A673 (cell line): Measurements from ENCODE around the gene GFOD2. TPM values are rescaled to one million over a fixed set of nuclear protein-coding genes. Genes with fewer than 3 reads are reported as not detected.

Experiments
- BruUV-seq: library from RNA; stranded (reverse); fragments of 400-500 nt; replicated peaks from 2 replicates; lab custom pipeline; 2021; lab: Mats Ljungman, UMichigan
- CTCF ChIA-PET: fragments of 300-600 bp; sonication (Branson Sonifier 250); formaldehyde crosslinking; loops from one replicate; lab custom pipeline; 2022; ENCODE audit warnings: antibody characterized with exemption; lab: Charles Lee
- POLR2A ChIA-PET: fragments of 300-600 bp; sonication (Branson Sonifier 250); formaldehyde crosslinking; loops from one replicate; lab custom pipeline; 2022; ENCODE audit warnings: antibody characterized with exemption; ENCODE audit not compliant: low non-redundant PET; lab: Charles Lee
- DNase-seq: peaks from one replicate; pipeline ENCODE4 v3.0.0-alpha.2; 2015; ENCODE audit warnings: low spot score
- H3K27ac ChIP-seq: fragments of 200-600 bp; sonication (generic); 2 replicates; pipeline ENCODE4 v1.5.1; 2016; ENCODE audit warnings: mixed run types, low read depth, mild to moderate bottlenecking, mixed read lengths, antibody characterized with exemption, low read length; ENCODE audit not compliant: poor library complexity, severe bottlenecking
- H3K27me3 ChIP-seq: fragments of 200-600 bp; sonication (generic); replicated peaks from 2 replicates; pipeline ENCODE4 v1.6.1; 2017; ENCODE audit warnings: mixed run types, low read depth, mild to moderate bottlenecking, mixed read lengths, antibody characterized with exemption, low read length; ENCODE audit not compliant: insufficient read depth, poor library complexity
- H3K36me3 ChIP-seq: fragments of 200-600 bp; sonication (generic); 2 replicates; pipeline ENCODE4 v1.6.1; 2016; ENCODE audit warnings: mixed run types, mild to moderate bottlenecking, mixed read lengths, antibody characterized with exemption, low read length; ENCODE audit not compliant: insufficient read depth, poor library complexity, severe bottlenecking
- H3K4me1 ChIP-seq: fragments of 200-600 bp; sonication (generic); 2 replicates; pipeline ENCODE4 v1.6.1; 2017; ENCODE audit warnings: mixed run types, mild to moderate bottlenecking, mixed read lengths, antibody characterized with exemption, low read length; ENCODE audit not compliant: insufficient read depth, poor library complexity, severe bottlenecking
- H3K4me3 ChIP-seq: fragments of 200-600 bp; sonication (generic); 2 replicates; pipeline ENCODE4 v1.5.1; 2016; ENCODE audit warnings: low read depth, mixed run types, mild to moderate bottlenecking, mixed read lengths, low read length; ENCODE audit not compliant: poor library complexity, severe bottlenecking
- H3K9me3 ChIP-seq: fragments of 200-600 bp; sonication (generic); 2 replicates; pipeline ENCODE4 v1.6.1; 2016; ENCODE audit warnings: mixed run types, low read depth, mild to moderate bottlenecking, mixed read lengths, antibody characterized with exemption, low read length; ENCODE audit not compliant: poor library complexity, severe bottlenecking
- EZH2 ChIP-seq: fragments of 200-600 bp; sonication (generic); IDR thresholded peaks from 2 replicates; pipeline ENCODE4 v1.6.1; 2017; ENCODE audit warnings: borderline replicate concordance, low read depth, mild to moderate bottlenecking, mixed read lengths, antibody characterized with exemption, low read length; ENCODE audit not compliant: poor library complexity, severe bottlenecking
- intact Hi-C: fragments of 100-400 bp; cut with micrococcal nuclease; formaldehyde crosslinking; loops from one replicate; pipeline ENCODE4 v1.10.0; 2022; ENCODE audit not compliant: unreplicated experiment
- total RNA-seq: library from RNA; stranded (reverse); gene quantifications from 2 replicates; pipeline ENCODE4 v1.2.3, GENCODE V29; 2021
- TF ChIP-seq, protein P1 (sequence below): fragments of 300-800, 200-600 bp; sonication (generic); conservative IDR thresholded peaks from 2 replicates; pipeline ENCODE4 v1.5.1; 2017; ENCODE audit warnings: low read depth, mild to moderate bottlenecking, antibody characterized with exemption, low read length, moderate library complexity, mixed read lengths

The GFOD2 gene
- total RNA-seq, 1 experiment from 2014 or later, result 22.6 TPM

DNA sequence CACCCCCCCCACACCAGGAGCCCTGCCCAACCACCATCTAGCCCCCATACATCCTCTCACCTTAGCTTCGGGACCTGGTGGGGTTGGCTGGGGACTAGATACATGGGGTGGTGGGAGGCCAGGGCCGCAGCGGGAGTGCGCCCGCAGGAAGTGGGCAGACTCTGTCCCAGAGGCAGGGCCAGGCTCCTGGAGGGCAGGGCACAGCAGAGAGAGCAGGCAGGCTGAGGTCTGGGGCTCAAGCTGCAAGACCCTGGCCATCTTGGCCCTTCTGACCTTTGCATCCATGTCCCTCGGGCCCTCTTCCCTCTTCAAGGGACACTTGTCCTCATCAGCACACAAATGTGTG is 55.3 kb downstream of the GFOD2 start:
- ChIA-PET CTCF (no interaction called here), POLR2A (no interaction called here)
- no peak overlapping the region for H3K27ac ChIP-seq
- no peak for DNase-seq
- intact Hi-C loops, result no loop called here
- BruUV-seq, result no TSS peak
- H3K9me3 ChIP-seq, result no peaks in the 10 kb centered on the region
- no peaks in the 10 kb centered on the region for H3K27me3 ChIP-seq
- H3K4me1 ChIP-seq, result peaks cover 21% of the 10 kb centered on the region
- TF ChIP-seq, protein P1, sequence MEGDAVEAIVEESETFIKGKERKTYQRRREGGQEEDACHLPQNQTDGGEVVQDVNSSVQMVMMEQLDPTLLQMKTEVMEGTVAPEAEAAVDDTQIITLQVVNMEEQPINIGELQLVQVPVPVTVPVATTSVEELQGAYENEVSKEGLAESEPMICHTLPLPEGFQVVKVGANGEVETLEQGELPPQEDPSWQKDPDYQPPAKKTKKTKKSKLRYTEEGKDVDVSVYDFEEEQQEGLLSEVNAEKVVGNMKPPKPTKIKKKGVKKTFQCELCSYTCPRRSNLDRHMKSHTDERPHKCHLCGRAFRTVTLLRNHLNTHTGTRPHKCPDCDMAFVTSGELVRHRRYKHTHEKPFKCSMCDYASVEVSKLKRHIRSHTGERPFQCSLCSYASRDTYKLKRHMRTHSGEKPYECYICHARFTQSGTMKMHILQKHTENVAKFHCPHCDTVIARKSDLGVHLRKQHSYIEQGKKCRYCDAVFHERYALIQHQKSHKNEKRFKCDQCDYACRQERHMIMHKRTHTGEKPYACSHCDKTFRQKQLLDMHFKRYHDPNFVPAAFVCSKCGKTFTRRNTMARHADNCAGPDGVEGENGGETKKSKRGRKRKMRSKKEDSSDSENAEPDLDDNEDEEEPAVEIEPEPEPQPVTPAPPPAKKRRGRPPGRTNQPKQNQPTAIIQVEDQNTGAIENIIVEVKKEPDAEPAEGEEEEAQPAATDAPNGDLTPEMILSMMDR, result no peak
- TF ChIP-seq EZH2, result no peak
- H3K4me3 ChIP-seq, result no peak overlapping the region
- no peaks in the 10 kb centered on the region for H3K36me3 ChIP-seq

DNA sequence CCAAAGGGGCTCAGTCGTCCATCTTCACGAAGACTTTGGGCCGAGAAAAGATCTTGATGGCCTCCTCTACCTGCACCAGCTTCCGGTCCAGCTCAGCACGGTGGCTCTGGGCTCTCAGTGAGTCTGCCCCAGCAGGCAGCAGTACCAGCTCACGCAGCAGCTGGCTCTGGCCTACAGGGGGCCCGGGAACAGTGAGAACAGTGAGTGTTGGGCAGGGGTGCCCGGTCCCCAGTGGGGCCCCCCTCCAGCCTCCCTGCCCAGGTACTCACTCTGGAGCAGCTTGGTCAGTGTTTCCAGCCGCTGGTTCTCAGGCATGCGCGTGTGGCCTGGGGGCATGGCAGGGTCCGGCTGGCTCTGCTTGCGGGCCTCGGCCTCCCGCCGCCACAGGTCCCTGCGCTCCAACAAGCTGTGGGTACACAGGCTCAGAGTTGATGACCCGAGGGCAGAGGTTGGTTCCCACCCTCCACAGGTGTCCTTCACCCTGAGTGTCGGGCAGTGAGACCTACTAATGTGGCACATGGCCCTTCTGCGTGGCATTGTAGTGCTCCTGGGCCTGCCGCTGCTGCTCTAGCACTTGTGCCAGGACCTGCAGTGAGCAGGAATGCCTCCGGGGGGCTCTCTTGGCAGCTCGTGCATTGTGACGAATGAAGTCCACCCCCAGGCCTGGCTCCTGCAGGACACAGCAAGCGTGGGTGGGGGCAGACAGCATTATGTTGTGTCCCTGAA is 55.8 kb downstream of the GFOD2 start:
- no peak for TF ChIP-seq EZH2
- TF ChIP-seq, protein P1, result peak; percentile 58
- intact Hi-C loops, result no loop called here
- H3K27ac ChIP-seq, result no peak overlapping the region
- H3K27me3 ChIP-seq, result no peaks in the 10 kb centered on the region
- ChIA-PET CTCF (interaction anchor here (1.1 to 1.4 kb wide), 3 partner anchors 9 to 142 kb away, joined by 3 to 4 read pairs (median 4); no protein-coding TSS in a partner anchor), POLR2A (interaction anchor here (0.9 kb wide), 1 partner anchor 105 kb away, joined by 3 read pairs; no protein-coding TSS in a partner anchor)
- peak; percentile 61 for DNase-seq
- H3K4me1 ChIP-seq, result peaks cover 22% of the 10 kb centered on the region
- H3K9me3 ChIP-seq, result no peaks in the 10 kb centered on the region
- no TSS peak for BruUV-seq
- peaks cover 3% of the 10 kb centered on the region for H3K36me3 ChIP-seq
- H3K4me3 ChIP-seq, result no peak overlapping the region

DNA sequence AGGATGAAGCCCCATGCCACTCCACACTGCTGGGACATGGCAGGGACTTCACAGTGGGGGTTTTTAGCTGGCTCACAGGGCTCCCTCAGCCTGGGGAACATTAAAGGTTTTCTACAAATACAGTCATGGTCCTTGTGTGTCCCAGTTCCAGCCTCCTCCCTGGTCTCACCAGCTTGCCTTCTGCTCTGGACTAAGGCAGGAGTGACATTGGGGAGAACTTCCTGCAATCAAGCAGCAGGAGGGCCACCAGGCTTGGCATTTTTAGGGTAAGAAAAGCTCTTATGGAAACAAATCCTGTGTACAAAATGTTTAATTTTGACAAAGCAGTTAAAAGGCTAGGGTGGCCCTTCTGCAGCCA is 56.5 kb downstream of the GFOD2 start:
- Histone ChIP-seq H3K4me3 (no peak overlapping the region), H3K9me3 (no peaks in the 10 kb centered on the region), H3K27me3 (no peaks in the 10 kb centered on the region), H3K36me3 (peaks cover 6% of the 10 kb centered on the region), H3K27ac (no peak overlapping the region), H3K4me1 (peaks cover 21% of the 10 kb centered on the region)
- CTCF ChIA-PET, result interaction anchor here (1.1 to 1.4 kb wide), 3 partner anchors 10 to 142 kb away, joined by 3 to 4 read pairs (median 4); no protein-coding TSS in a partner anchor
- POLR2A ChIA-PET, result interaction anchor here (0.9 kb wide), 1 partner anchor 104 kb away, joined by 3 read pairs; no protein-coding TSS in a partner anchor
- no peak for DNase-seq
- no peak for TF ChIP-seq EZH2
- TF ChIP-seq, protein P1, result no peak
- intact Hi-C loops, result no loop called here
- BruUV-seq, result no TSS peak
